OCI-LY3 (cell line): Measurements from ENCODE around the gene DCDC2.
"Not testable (repeated sequence)": the region's sequence is repeated elsewhere in the genome, so short reads cannot be mapped to it uniquely, and the experiment has no call there.

ENCODE experiments used
- H2AFZ ChIP-seq: fragments of 200-600, 300-600 bp; shearing (Covaris generic); 2 replicates; pipeline ENCODE4 v1.6.0; 2014; ENCODE audit warnings: antibody characterized with exemption, low read depth, low read length
- H3K27ac ChIP-seq: fragments of 200-600, 300-600 bp; sonication (generic); 2 replicates; pipeline ENCODE4 v1.5.1; 2014; ENCODE audit warnings: mild to moderate bottlenecking, low read length, moderate library complexity, mixed read lengths
- H3K27me3 ChIP-seq: fragments of 200-600, 300-600 bp; sonication (generic); 2 replicates; pipeline ENCODE4 v1.6.1; 2014; ENCODE audit warnings: low read depth, low read length, mixed read lengths
- H3K36me3 ChIP-seq: fragments of 200-600, 300-600 bp; sonication (generic); replicated peaks from 2 replicates; pipeline ENCODE3; 2014; ENCODE audit warnings: low read depth, low read length, mixed read lengths
- H3K4me1 ChIP-seq: fragments of 300-600, 200-600 bp; sonication (generic); 2 replicates; pipeline ENCODE4 v1.6.1; 2014; ENCODE audit warnings: low read length, mixed read lengths
- H3K4me2 ChIP-seq: fragments of 200-600, 300-600 bp; sonication (generic); 2 replicates; pipeline ENCODE4 v1.6.1; 2014; ENCODE audit warnings: low read length, mixed read lengths
- H3K4me3 ChIP-seq: fragments of 300-600, 200-600 bp; sonication (generic); 2 replicates; pipeline ENCODE4 v1.5.1; 2014; ENCODE audit warnings: antibody characterized with exemption, mild to moderate bottlenecking, low read length, moderate library complexity
- H3K79me2 ChIP-seq: fragments of 300-600, 200-600 bp; shearing (Covaris generic); 2 replicates; pipeline ENCODE4 v1.6.1; 2014; ENCODE audit warnings: mild to moderate bottlenecking, low read length, mixed read lengths
- H3K9ac ChIP-seq: fragments of 300-600, 200-600 bp; shearing (Covaris generic); 2 replicates; pipeline ENCODE4 v1.6.0; 2014; ENCODE audit warnings: mild to moderate bottlenecking, low read length, moderate library complexity
- H3K9me3 ChIP-seq: fragments of 200-600, 300-600 bp; shearing (Covaris generic); 2 replicates; pipeline ENCODE4 v1.6.1; 2014; ENCODE audit warnings: low read length, mixed read lengths; ENCODE audit not compliant: insufficient read depth
- H4K20me1 ChIP-seq: fragments of 200-600, 300-600 bp; sonication (generic); 2 replicates; pipeline ENCODE4 v1.6.1; 2016; ENCODE audit warnings: low read length, mixed read lengths; ENCODE audit not compliant: insufficient read depth
- CTCF ChIP-seq: fragments of 200-600, 300-600 bp; sonication (generic); IDR thresholded peaks from 2 replicates; pipeline ENCODE4 v1.5.1; 2014; ENCODE audit warnings: antibody characterized with exemption, low read length, low read depth
- EZH2phosphoT487 ChIP-seq: fragments of 200-600 bp; shearing (Covaris generic); IDR thresholded peaks from 2 replicates; pipeline ENCODE4 v1.6.1; 2018; ENCODE audit warnings: antibody characterized with exemption, mixed run types, low read depth

The DCDC2 gene

GRCh38 chr6:24387818-24388217 is 30.0 kb upstream of the DCDC2 start:
- Histone ChIP-seq H3K4me3 (no peak overlapping the region), H2AFZ (no peak overlapping the region), H3K36me3 (no peaks in the 10 kb centered on the region), H3K79me2 (no peaks in the 10 kb centered on the region), H3K9ac (no peak overlapping the region), H4K20me1 (no peaks in the 10 kb centered on the region), H3K4me2 (no peak overlapping the region), H3K27me3 (no peaks in the 10 kb centered on the region), H3K4me1 (peaks cover 5% of the 10 kb centered on the region; the same call in 1 of the 2 replicates), H3K27ac (no peak overlapping the region), H3K9me3 (no peaks in the 10 kb centered on the region)
- TF ChIP-seq EZH2phosphoT487 (no peak), CTCF (no peak)

- Histone ChIP-seq H3K27ac (no peak overlapping the region), H3K36me3 (no peaks in the 10 kb centered on the region), H3K4me3 (no peak overlapping the region), H2AFZ (no peak overlapping the region), H3K4me1 (no peaks in the 10 kb centered on the region), H3K4me2 (no peak overlapping the region), H4K20me1 (no peaks in the 10 kb centered on the region), H3K79me2 (no peaks in the 10 kb centered on the region), H3K27me3 (no peaks in the 10 kb centered on the region), H3K9ac (no peak overlapping the region), H3K9me3 (no peaks in the 10 kb centered on the region)
- TF ChIP-seq EZH2phosphoT487 (no peak), CTCF (no peak)
These were observed 27.8 kb upstream of the DCDC2 start for GRCh38 chr6:24385536-24386269.

DNA sequence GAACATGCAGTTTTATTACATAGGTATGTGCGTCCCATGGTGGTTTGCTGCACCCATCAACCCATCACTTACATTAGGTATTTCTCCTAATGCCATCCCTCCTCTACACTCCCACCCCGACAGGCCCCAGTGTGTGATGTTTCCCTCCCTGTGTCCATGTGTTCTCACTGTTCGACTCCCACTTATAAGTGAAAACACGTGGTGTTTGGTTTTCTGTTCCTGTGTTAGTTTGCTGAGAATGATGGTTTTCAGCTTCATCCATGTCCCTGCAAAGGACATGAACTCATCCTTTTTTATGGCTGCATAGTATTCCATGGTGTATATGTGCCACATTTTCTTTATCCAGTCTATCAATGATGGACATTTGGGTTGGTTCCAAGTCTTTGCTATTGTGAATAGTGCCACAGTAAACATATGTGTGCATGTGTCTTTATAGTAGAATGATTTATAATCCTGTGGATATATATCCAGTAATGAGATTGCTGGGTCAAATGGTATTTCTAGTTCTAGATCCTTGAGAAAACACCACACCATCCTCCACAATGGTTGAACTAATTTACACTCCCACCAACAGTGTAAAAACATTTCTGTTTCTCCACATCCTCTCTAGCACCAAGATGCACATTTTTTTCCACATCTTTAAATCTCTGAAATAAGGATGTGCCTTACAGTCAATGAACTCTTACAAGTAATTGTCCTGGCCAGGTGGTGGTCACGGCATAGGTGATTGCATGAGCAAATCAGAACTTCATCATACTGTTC is 26.7 kb upstream of the DCDC2 start:
- not testable (repeated sequence) for H4K20me1 ChIP-seq, H3K4me1 ChIP-seq, H3K4me3 ChIP-seq

DNA sequence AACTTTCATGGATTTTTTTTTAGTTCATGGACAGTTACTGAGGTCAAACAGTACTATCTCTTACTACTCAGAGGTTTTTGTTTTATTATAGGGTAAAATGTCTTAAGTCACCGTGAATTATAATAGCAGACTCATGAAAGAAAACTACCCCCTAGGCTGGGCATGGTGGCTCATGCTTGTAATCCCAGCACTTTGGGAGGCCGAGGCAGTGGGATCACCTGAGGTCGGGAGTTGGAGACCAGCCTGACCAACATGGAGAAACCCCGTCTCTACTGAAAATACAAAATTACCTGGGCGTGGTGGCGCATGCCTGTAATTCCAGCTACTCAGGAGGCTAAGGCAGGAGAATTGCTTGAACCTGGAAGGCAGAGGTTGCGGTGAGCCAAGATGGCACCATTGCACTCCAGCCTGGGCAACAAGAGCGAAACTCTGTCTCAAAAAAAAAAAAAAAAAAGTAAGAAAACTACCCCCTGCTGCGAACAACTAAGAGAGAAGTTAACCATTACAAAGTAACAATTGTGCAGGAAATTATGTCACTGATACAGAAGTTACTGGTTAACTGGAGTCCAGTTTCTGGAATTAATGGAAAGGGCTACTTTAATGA is 25.1 kb upstream of the DCDC2 start:
- H3K36me3 ChIP-seq, H3K4me1 ChIP-seq, H4K20me1 ChIP-seq, H3K79me2 ChIP-seq, H3K9me3 ChIP-seq, H3K27ac ChIP-seq, H3K9ac ChIP-seq, H3K4me2 ChIP-seq, H3K4me3 ChIP-seq, H2AFZ ChIP-seq, H3K27me3 ChIP-seq: not testable (repeated sequence)

More for the DNA sequence above, 26.7 kb upstream of the DCDC2 start:
- not testable (repeated sequence) for H3K4me2 ChIP-seq, H3K9me3 ChIP-seq, H3K27me3 ChIP-seq, H3K27ac ChIP-seq, H3K79me2 ChIP-seq, H3K9ac ChIP-seq, H3K36me3 ChIP-seq, H2AFZ ChIP-seq

- H3K4me3 ChIP-seq: no peak overlapping the region
- H3K4me2 ChIP-seq: no peak overlapping the region
- no peaks in the 10 kb centered on the region for H4K20me1 ChIP-seq
- H3K4me1 ChIP-seq: peaks cover 7% of the 10 kb centered on the region
- no peaks in the 10 kb centered on the region for H3K36me3 ChIP-seq
- no peaks in the 10 kb centered on the region for H3K27me3 ChIP-seq
- no peak overlapping the region for H3K9ac ChIP-seq
- TF ChIP-seq CTCF (no peak), EZH2phosphoT487 (no peak)
- H3K27ac ChIP-seq: no peak overlapping the region
- H3K79me2 ChIP-seq: no peaks in the 10 kb centered on the region
- no peak overlapping the region for H2AFZ ChIP-seq
- no peaks in the 10 kb centered on the region for H3K9me3 ChIP-seq
These were observed 24.3 kb upstream of the DCDC2 start for GRCh38 chr6:24382220-24382540.
